ENCODE measurements around the gene GRID1. TPM values are rescaled to one million over a fixed set of nuclear protein-coding genes. Genes with fewer than 3 reads are reported as not detected.

GRID1 gene
- total RNA-seq, 4 donors from 2014 or later, result 1.4 to 4.9 (median 2.0) TPM

- TF ChIP-seq POLR2A (IDR thresholded peaks at IDR 0.05), result no peak
- no peak for TF ChIP-seq CTCF (IDR thresholded peaks at IDR 0.05)
- 66 to 67% methylated on average over 15 of the region's 15 CpGs for WGBS, 2 donors
- H3K4me3 ChIP-seq (ENCODE audit: low read depth, poor library complexity, severe bottlenecking), result no peak overlapping the region
- peak in 1 of 2 donors; percentile 76 for DNase-seq (ENCODE audit: low spot score in 2 of 2)
- intact Hi-C loops (cut with DNase I; ENCODE audit: low total_unique reads), result no loop called here
Measured at GRCh38 chr10:86362586-86363183, 3.9 kb downstream of the GRID1 start.

- intact Hi-C loops (cut with DNase I; ENCODE audit: low total_unique reads), result no loop called here
- TF ChIP-seq POLR2A (IDR thresholded peaks at IDR 0.05) (no peak), CTCF (IDR thresholded peaks at IDR 0.05) (no peak)
- DNase-seq (ENCODE audit: low spot score in 2 of 2), result peak in 1 of 2 donors; percentile 59
- WGBS, 2 donors, result 92 to 93% methylated on average over 2 of the region's 2 CpGs
- H3K4me3 ChIP-seq (ENCODE audit: low read depth, poor library complexity, severe bottlenecking), result no peak overlapping the region
Measured at GRCh38 chr10:86362129-86362527, 4.5 kb downstream of the GRID1 start.

- TF ChIP-seq CTCF (IDR thresholded peaks at IDR 0.05), result no peak
- no peak for TF ChIP-seq POLR2A (IDR thresholded peaks at IDR 0.05)
- 93 to 96% methylated on average over 5 of the region's 5 CpGs for WGBS, 2 donors
- intact Hi-C loops (cut with DNase I; ENCODE audit: low total_unique reads), result no loop called here
- DNase-seq (ENCODE audit: low spot score in 2 of 2), result peak in 1 of 2 donors; percentile 52
- H3K4me3 ChIP-seq (ENCODE audit: low read depth, poor library complexity, severe bottlenecking), result no peak overlapping the region
Measured at GRCh38 chr10:86361156-86362128, 5.2 kb downstream of the GRID1 start.

- no peak overlapping the region for H3K4me3 ChIP-seq (ENCODE audit: low read depth, poor library complexity, severe bottlenecking)
- 65 to 80% methylated on average over 5 of the region's 5 CpGs for WGBS, 2 donors
- intact Hi-C loops (cut with DNase I; ENCODE audit: low total_unique reads), result no loop called here
- peak in 1 of 2 donors; percentile 56 for DNase-seq (ENCODE audit: low spot score in 2 of 2)
- no peak for TF ChIP-seq CTCF (IDR thresholded peaks at IDR 0.05)
- no peak for TF ChIP-seq POLR2A (IDR thresholded peaks at IDR 0.05)
Measured at GRCh38 chr10:86360657-86361056, 5.9 kb downstream of the GRID1 start.

GRCh38 chr10:86359954-86360353 lies 6.6 kb downstream of the GRID1 start:
- TF ChIP-seq CTCF (IDR thresholded peaks at IDR 0.05) (no peak), POLR2A (IDR thresholded peaks at IDR 0.05) (no peak)
- WGBS, 2 donors, result 64 to 70% methylated on average over 1 of the region's 1 CpG
- intact Hi-C loops (cut with DNase I; ENCODE audit: low total_unique reads), result no loop called here
- H3K4me3 ChIP-seq (ENCODE audit: low read depth, poor library complexity, severe bottlenecking), result no peak overlapping the region
- DNase-seq (ENCODE audit: low spot score in 2 of 2), result no peak

Data from lower leg skin (tissue), 4 donors.